SK-N-SH (cell line): Measurements from ENCODE around the gene MYO19.

Experiments used
- CHD2 ChIP-seq: fragments of 150-350 bp; IDR thresholded peaks from 2 replicates; pipeline ENCODE4 v1.6.1; 2018; ENCODE audit warnings: low read length; ENCODE audit not compliant: partially characterized antibody
- EP300 ChIP-seq, 2 experiments: IDR thresholded peaks; 2 replicates each; pipeline versions ENCODE4 v1.4.0 to v1.6.1; 2012; ENCODE audit warnings: borderline replicate concordance in 1 of 2, low read depth in 1 of 2, low read length in 1 of 2
- FOSL2 ChIP-seq: IDR thresholded peaks from 2 replicates; pipeline ENCODE4 v1.4.0; 2012; ENCODE audit warnings: low read depth, mild to moderate bottlenecking, moderate library complexity, borderline replicate concordance
- FOXM1 ChIP-seq: IDR thresholded peaks from 2 replicates; pipeline ENCODE4 v1.4.0; 2012; ENCODE audit warnings: low read depth, mild to moderate bottlenecking
- GABPA ChIP-seq: IDR thresholded peaks from 2 replicates; pipeline ENCODE4 v1.4.0; 2012; ENCODE audit warnings: low read depth, mild to moderate bottlenecking
- MEF2A ChIP-seq: IDR thresholded peaks from 2 replicates; pipeline ENCODE4 v1.4.0; 2012; ENCODE audit warnings: low read depth, borderline replicate concordance
- NFIC ChIP-seq: IDR thresholded peaks from 2 replicates; pipeline ENCODE4 v1.4.0; 2012; ENCODE audit warnings: borderline replicate concordance
- POLR2AphosphoS5 ChIP-seq: IDR thresholded peaks from 2 replicates; pipeline ENCODE4 v1.6.1; 2012; ENCODE audit warnings: low read depth, low read length
- TCF12 ChIP-seq: IDR thresholded peaks from 2 replicates; pipeline ENCODE4 v1.4.0; 2012
- TEAD4 ChIP-seq: IDR thresholded peaks from 2 replicates; pipeline ENCODE4 v1.4.0; 2012; ENCODE audit warnings: mild to moderate bottlenecking, borderline replicate concordance; ENCODE audit not compliant: insufficient read depth
- TF ChIP-seq, protein P1 (sequence below): IDR thresholded peaks from 2 replicates; pipeline ENCODE4 v1.6.1; 2012; ENCODE audit warnings: mild to moderate bottlenecking, low read depth, low read length, moderate library complexity
- TF ChIP-seq, protein P2 (sequence below): fragments of 200-600 bp; sonication (generic); IDR thresholded peaks from 2 replicates; pipeline ENCODE4 v1.6.1; 2017; ENCODE audit warnings: antibody characterized with exemption, mild to moderate bottlenecking, moderate library complexity

DNA sequence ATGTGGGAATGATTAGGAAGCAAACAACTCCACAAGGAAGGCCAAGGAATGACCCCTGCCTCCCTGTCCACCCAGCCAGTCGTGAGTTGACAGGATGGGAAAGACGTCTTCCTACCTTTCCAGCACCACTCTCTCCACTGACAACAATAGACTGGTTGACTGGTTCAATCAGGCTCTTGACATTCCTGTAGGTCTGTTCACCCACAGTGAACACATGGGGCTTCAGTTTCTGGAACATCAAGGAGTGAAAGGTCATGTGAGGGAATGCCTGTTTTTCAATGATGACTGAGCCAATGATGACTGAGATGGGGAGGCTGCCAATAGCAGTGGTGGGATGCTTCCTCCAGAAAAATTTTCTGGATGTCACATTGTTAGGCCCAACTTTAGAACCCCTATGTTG, 9.6 kb downstream of the MYO19 start:
- no peak for TF ChIP-seq NFIC
- no peak for TF ChIP-seq POLR2AphosphoS5
- TF ChIP-seq TEAD4, result no peak
- TF ChIP-seq, protein P1, sequence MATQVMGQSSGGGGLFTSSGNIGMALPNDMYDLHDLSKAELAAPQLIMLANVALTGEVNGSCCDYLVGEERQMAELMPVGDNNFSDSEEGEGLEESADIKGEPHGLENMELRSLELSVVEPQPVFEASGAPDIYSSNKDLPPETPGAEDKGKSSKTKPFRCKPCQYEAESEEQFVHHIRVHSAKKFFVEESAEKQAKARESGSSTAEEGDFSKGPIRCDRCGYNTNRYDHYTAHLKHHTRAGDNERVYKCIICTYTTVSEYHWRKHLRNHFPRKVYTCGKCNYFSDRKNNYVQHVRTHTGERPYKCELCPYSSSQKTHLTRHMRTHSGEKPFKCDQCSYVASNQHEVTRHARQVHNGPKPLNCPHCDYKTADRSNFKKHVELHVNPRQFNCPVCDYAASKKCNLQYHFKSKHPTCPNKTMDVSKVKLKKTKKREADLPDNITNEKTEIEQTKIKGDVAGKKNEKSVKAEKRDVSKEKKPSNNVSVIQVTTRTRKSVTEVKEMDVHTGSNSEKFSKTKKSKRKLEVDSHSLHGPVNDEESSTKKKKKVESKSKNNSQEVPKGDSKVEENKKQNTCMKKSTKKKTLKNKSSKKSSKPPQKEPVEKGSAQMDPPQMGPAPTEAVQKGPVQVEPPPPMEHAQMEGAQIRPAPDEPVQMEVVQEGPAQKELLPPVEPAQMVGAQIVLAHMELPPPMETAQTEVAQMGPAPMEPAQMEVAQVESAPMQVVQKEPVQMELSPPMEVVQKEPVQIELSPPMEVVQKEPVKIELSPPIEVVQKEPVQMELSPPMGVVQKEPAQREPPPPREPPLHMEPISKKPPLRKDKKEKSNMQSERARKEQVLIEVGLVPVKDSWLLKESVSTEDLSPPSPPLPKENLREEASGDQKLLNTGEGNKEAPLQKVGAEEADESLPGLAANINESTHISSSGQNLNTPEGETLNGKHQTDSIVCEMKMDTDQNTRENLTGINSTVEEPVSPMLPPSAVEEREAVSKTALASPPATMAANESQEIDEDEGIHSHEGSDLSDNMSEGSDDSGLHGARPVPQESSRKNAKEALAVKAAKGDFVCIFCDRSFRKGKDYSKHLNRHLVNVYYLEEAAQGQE, result no peak
- TF ChIP-seq CHD2, result no peak
- TF ChIP-seq, protein P2, sequence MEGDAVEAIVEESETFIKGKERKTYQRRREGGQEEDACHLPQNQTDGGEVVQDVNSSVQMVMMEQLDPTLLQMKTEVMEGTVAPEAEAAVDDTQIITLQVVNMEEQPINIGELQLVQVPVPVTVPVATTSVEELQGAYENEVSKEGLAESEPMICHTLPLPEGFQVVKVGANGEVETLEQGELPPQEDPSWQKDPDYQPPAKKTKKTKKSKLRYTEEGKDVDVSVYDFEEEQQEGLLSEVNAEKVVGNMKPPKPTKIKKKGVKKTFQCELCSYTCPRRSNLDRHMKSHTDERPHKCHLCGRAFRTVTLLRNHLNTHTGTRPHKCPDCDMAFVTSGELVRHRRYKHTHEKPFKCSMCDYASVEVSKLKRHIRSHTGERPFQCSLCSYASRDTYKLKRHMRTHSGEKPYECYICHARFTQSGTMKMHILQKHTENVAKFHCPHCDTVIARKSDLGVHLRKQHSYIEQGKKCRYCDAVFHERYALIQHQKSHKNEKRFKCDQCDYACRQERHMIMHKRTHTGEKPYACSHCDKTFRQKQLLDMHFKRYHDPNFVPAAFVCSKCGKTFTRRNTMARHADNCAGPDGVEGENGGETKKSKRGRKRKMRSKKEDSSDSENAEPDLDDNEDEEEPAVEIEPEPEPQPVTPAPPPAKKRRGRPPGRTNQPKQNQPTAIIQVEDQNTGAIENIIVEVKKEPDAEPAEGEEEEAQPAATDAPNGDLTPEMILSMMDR, result no peak
- no peak for TF ChIP-seq MEF2A
- TF ChIP-seq EP300 (IDR thresholded peaks at IDR 0.05; ENCODE audit: borderline replicate concordance in 1 of 2, low read depth in 1 of 2, low read length in 1 of 2), result no peak
- TF ChIP-seq TCF12, result no peak
- no peak for TF ChIP-seq GABPA
- no peak for TF ChIP-seq FOXM1
- TF ChIP-seq FOSL2, result no peak
